ENCODE measurements around the gene TMPO. TPM values are rescaled to one million over a fixed set of nuclear protein-coding genes. Genes with fewer than 3 reads are reported as not detected.
A peak's percentile ranks its signal among the peaks of the same experiment; 100 is the strongest.

The TMPO gene
- polyA plus RNA-seq, 3 donors, result 35.7 to 67.3 (median 52.1) TPM

GRCh38 chr12:98578392-98578791 lies 63.0 kb downstream of the TMPO start:
- Histone ChIP-seq H3K79me2 (ENCODE audit: insufficient read depth, low read length) (no peaks in the 10 kb centered on the region), H3K27me3 (ENCODE audit: control insufficient read depth in 2 of 2, insufficient read depth in 2 of 2, low read length in 2 of 2) (no peaks in the 10 kb centered on the region), H4K20me1 (ENCODE audit: insufficient read depth, low read length) (no peaks in the 10 kb centered on the region), H3K4me1 (ENCODE audit: control insufficient read depth in 1 of 2, insufficient read depth in 2 of 2, low read length in 2 of 2) (no peaks in the 10 kb centered on the region), H3K36me3 (replicated peaks in 1 of 2; ENCODE audit: control insufficient read depth in 1 of 2, insufficient read depth in 2 of 2, low read length in 2 of 2) (no peaks in the 10 kb centered on the region), H3K4me2 (replicated peaks; ENCODE audit: extremely low read depth, low read length, poor library complexity, severe bottlenecking) (no peak overlapping the region), H2AFZ (ENCODE audit: insufficient read depth, low read depth, low read length, poor library complexity, severe bottlenecking) (no peak overlapping the region), H3K4me3 (replicated peaks in 1 of 3; ENCODE audit: low read depth in 2 of 3, low read length in 3 of 3) (no peak overlapping the region), H3K9me3 (replicated peaks in 1 of 2; ENCODE audit: control insufficient read depth in 1 of 2, insufficient read depth in 1 of 2, low read length in 2 of 2) (no peaks in the 10 kb centered on the region), H3K27ac (ENCODE audit: low read depth in 1 of 2, low read length in 2 of 2) (no peak overlapping the region), H3K9ac (ENCODE audit: insufficient read depth, low read length, poor library complexity, severe bottlenecking) (no peak overlapping the region)
- Mint-ChIP-seq H3K4me1 (peaks cover 2% of the 10 kb centered on the region), H3K36me3 (no peaks in the 10 kb centered on the region), H3K9me3 (peaks cover 0 to 6% (median 0%) of the 10 kb centered on the region in 7 donors), H3K27ac (no peak overlapping the region), H3K27me3 (ENCODE audit: low read depth in 3 of 3) (peaks cover 1 to 7% (median 2%) of the 10 kb centered on the region in 3 donors), H3K4me3 (no peak overlapping the region)
- intact Hi-C loops (cut with micrococcal nuclease), result no loop called here
- WGBS (ENCODE audit: insufficient coverage), result no CpG with 5 or more reads among the region's 1 CpG
- TF ChIP-seq CTCF (IDR thresholded peaks at IDR 0.05), result no peak
- no peak for DNase-seq

- no peaks in the 10 kb centered on the region for H3K9me3 ChIP-seq (replicated peaks in 1 of 2; ENCODE audit: control insufficient read depth in 1 of 2, insufficient read depth in 1 of 2, low read length in 2 of 2)
- H3K4me2 ChIP-seq (replicated peaks; ENCODE audit: extremely low read depth, low read length, poor library complexity, severe bottlenecking), result no peak overlapping the region
- Mint-ChIP-seq H3K27me3 (ENCODE audit: low read depth in 3 of 3) (peaks cover 1 to 7% (median 3%) of the 10 kb centered on the region in 3 donors), H3K36me3 (no peaks in the 10 kb centered on the region), H3K4me1 (peaks cover 2% of the 10 kb centered on the region), H3K27ac (no peak overlapping the region), H3K4me3 (no peak overlapping the region), H3K9me3 (peaks cover 0 to 4% (median 0%) of the 10 kb centered on the region in 7 donors)
- no peak overlapping the region for H3K4me3 ChIP-seq (replicated peaks in 1 of 3; ENCODE audit: low read depth in 2 of 3, low read length in 3 of 3)
- intact Hi-C loops (cut with micrococcal nuclease), result no loop called here
- no peaks in the 10 kb centered on the region for H3K36me3 ChIP-seq (replicated peaks in 1 of 2; ENCODE audit: control insufficient read depth in 1 of 2, insufficient read depth in 2 of 2, low read length in 2 of 2)
- no peak overlapping the region for H3K27ac ChIP-seq (ENCODE audit: low read depth in 1 of 2, low read length in 2 of 2)
- H2AFZ ChIP-seq (ENCODE audit: insufficient read depth, low read depth, low read length, poor library complexity, severe bottlenecking), result no peak overlapping the region
- WGBS (ENCODE audit: insufficient coverage), result no CpG with 5 or more reads among the region's 2 CpGs
- no peaks in the 10 kb centered on the region for H3K79me2 ChIP-seq (ENCODE audit: insufficient read depth, low read length)
- H4K20me1 ChIP-seq (ENCODE audit: insufficient read depth, low read length), result no peaks in the 10 kb centered on the region
- no peaks in the 10 kb centered on the region for H3K27me3 ChIP-seq (ENCODE audit: control insufficient read depth in 2 of 2, insufficient read depth in 2 of 2, low read length in 2 of 2)
- no peak overlapping the region for H3K9ac ChIP-seq (ENCODE audit: insufficient read depth, low read length, poor library complexity, severe bottlenecking)
- no peak for TF ChIP-seq CTCF (IDR thresholded peaks at IDR 0.05)
- peak in 1 of 3 donors; percentile 10 for DNase-seq
- no peaks in the 10 kb centered on the region for H3K4me1 ChIP-seq (ENCODE audit: control insufficient read depth in 1 of 2, insufficient read depth in 2 of 2, low read length in 2 of 2)
Observed at GRCh38 chr12:98578821-98579220, 63.4 kb downstream of the TMPO start.

Measured in CD14-positive monocyte (primary cell).